Endothelial cell (in vitro differentiated cells): ENCODE results near the gene PIF1. TPM values are rescaled to one million over a fixed set of nuclear protein-coding genes. Genes with fewer than 3 reads are reported as not detected.
A peak's percentile ranks its signal among the peaks of the same experiment; 100 is the strongest.

Experiments
- DNase-seq: peaks from one replicate; pipeline ENCODE4 v3.0.0; 2021; ENCODE audit warnings: low spot score
- H3K27ac Mint-ChIP-seq: one replicate; pipeline ENCODE4 v1.8.0; 2021; ENCODE audit warnings: mixed read lengths, inconsistent platforms; ENCODE audit not compliant: unreplicated experiment
- H3K27me3 Mint-ChIP-seq: one replicate; pipeline ENCODE4 v1.8.0; 2021; ENCODE audit warnings: mild to moderate bottlenecking, moderate library complexity, mixed read lengths, inconsistent platforms; ENCODE audit not compliant: unreplicated experiment
- H3K36me3 Mint-ChIP-seq: one replicate; pipeline ENCODE4 v1.8.0; 2021; ENCODE audit warnings: mild to moderate bottlenecking, low read depth, mixed read lengths, inconsistent platforms; ENCODE audit not compliant: unreplicated experiment
- H3K4me1 Mint-ChIP-seq: one replicate; pipeline ENCODE4 v1.8.0; 2021; ENCODE audit warnings: mild to moderate bottlenecking, mixed read lengths, inconsistent platforms; ENCODE audit not compliant: unreplicated experiment
- H3K4me3 Mint-ChIP-seq: one replicate; pipeline ENCODE4 v1.8.0; 2021; ENCODE audit warnings: mild to moderate bottlenecking, mixed read lengths, inconsistent platforms; ENCODE audit not compliant: unreplicated experiment
- H3K9me3 Mint-ChIP-seq: one replicate; pipeline ENCODE4 v1.8.0; 2021; ENCODE audit warnings: mixed read lengths, inconsistent platforms; ENCODE audit not compliant: unreplicated experiment
- total RNA-seq: library from RNA; stranded (reverse); fragmentation: NEBNext Ultra II Directional; extraction: Animal tissue kit (Norgen Biotek cat#: 25700); gene quantifications from one replicate; pipeline ENCODE4 v1.2.1, GENCODE V29; 2021; ENCODE audit not compliant: unreplicated experiment
- TF ChIP-seq, protein P1 (sequence below): fragments of 200-600 bp; sonication (generic); IDR thresholded peaks from one replicate; pipeline ENCODE4 v1.5.0; 2021; ENCODE audit warnings: antibody characterized with exemption; ENCODE audit not compliant: unreplicated experiment

PIF1 gene
- total RNA-seq, 1 donor from 2014 or later: 4.8 TPM

DNA sequence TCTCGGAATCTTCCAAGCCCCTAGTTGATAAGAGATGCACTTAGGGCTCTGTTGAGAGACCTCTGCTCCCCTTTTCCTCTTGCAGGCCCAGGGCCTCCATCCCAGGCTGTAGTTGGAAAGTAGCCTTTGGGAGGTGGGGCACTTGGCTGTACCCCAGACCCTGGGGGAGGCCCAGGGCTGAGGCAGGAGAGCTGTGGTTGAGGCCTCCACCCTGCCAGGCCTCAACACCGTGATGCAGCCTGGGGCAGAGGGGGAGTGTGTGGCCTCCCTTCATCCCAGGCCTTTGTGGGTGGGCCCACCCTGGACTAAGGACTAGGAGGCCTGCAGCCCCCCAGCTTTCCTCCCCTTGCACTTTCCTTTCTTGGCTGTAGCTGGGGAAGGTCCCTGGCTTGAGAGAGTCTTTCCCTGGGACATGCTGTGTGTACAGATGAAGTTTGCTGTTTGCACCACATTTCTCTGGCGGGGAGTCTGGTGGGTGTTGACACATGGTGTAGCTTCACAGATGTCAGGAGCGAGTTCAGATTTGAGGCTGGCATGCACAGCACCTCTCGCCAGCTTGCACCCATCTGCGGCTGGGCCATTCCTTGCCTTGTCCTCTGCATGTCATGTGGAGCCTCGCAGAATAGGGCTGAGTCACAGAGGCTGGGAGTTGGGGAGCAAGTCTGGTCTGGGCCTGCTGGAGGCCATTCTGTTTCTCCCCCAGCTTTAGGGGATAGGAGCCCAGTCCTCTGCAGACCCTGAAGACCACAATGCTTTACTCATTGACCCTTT lies 29.9 kb upstream of the PIF1 start:
- no peaks in the 10 kb centered on the region for H3K9me3 Mint-ChIP-seq
- peaks cover 44% of the 10 kb centered on the region for H3K36me3 Mint-ChIP-seq
- H3K4me1 Mint-ChIP-seq: peaks cover 36% of the 10 kb centered on the region
- TF ChIP-seq, protein P1, sequence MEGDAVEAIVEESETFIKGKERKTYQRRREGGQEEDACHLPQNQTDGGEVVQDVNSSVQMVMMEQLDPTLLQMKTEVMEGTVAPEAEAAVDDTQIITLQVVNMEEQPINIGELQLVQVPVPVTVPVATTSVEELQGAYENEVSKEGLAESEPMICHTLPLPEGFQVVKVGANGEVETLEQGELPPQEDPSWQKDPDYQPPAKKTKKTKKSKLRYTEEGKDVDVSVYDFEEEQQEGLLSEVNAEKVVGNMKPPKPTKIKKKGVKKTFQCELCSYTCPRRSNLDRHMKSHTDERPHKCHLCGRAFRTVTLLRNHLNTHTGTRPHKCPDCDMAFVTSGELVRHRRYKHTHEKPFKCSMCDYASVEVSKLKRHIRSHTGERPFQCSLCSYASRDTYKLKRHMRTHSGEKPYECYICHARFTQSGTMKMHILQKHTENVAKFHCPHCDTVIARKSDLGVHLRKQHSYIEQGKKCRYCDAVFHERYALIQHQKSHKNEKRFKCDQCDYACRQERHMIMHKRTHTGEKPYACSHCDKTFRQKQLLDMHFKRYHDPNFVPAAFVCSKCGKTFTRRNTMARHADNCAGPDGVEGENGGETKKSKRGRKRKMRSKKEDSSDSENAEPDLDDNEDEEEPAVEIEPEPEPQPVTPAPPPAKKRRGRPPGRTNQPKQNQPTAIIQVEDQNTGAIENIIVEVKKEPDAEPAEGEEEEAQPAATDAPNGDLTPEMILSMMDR: no peak
- H3K4me3 Mint-ChIP-seq: no peak overlapping the region
- no peak for DNase-seq
- peaks cover 5% of the 10 kb centered on the region for H3K27me3 Mint-ChIP-seq
- no peak overlapping the region for H3K27ac Mint-ChIP-seq

- Mint-ChIP-seq H3K9me3 (no peaks in the 10 kb centered on the region), H3K4me3 (peak overlapping the region; percentile 23), H3K36me3 (peaks cover 45% of the 10 kb centered on the region), H3K27me3 (peaks cover 5% of the 10 kb centered on the region), H3K27ac (no peak overlapping the region), H3K4me1 (peaks cover 36% of the 10 kb centered on the region)
- DNase-seq: no peak
- TF ChIP-seq, protein P1: no peak
These were observed 29.1 kb upstream of the PIF1 start for GRCh38 chr15:64854526-64854925.

DNA sequence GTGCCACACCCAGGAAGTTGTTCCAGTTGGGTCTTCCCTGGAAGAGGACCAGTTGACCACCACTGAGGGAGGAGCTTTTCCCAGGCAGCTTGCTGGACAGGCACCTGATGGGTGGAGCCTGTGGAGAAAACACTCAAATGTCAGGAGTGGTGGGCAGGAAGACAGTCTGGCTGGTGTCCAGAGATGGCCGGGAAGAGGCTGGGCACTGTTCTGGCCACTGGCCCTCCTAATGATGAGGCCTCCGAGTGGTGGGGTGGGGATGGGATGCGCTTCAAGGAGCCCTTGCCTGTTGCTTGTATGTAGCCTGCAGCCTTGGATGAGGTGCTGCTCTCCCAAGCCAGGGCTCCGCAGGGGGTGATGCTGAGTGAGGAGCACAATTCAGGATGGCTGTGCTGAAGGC lies 28.6 kb upstream of the PIF1 start:
- no peak overlapping the region for H3K27ac Mint-ChIP-seq

DNA sequence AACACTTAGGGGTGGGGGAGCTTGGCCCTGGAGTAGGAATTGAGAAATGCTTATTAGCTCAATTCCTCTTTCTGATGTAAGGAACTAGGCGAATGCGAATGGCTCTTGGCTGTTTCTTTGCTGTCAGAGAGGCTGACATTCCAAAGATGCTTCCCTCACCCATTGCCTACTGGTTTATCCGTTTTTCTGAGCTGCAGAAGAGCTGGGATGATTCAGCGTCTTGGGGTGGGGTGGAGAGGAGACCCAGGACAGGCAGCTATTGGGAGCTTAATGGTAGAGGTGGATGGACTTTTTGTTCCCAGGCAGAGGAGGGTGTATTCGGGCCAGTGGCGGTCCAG lies 26.0 kb upstream of the PIF1 start:
- H3K4me3 Mint-ChIP-seq: peak overlapping the region; percentile 44
- TF ChIP-seq, protein P1: no peak
- H3K36me3 Mint-ChIP-seq: peaks cover 49% of the 10 kb centered on the region
- H3K27me3 Mint-ChIP-seq: peaks cover 8% of the 10 kb centered on the region
- H3K27ac Mint-ChIP-seq: no peak overlapping the region
- no peak for DNase-seq
- H3K4me1 Mint-ChIP-seq: peaks cover 32% of the 10 kb centered on the region
- no peaks in the 10 kb centered on the region for H3K9me3 Mint-ChIP-seq

More for the DNA sequence above, 28.6 kb upstream of the PIF1 start:
- no peak for DNase-seq
- Mint-ChIP-seq H3K9me3 (no peaks in the 10 kb centered on the region), H3K36me3 (peaks cover 45% of the 10 kb centered on the region), H3K4me3 (no peak overlapping the region), H3K27me3 (peaks cover 5% of the 10 kb centered on the region), H3K4me1 (peaks cover 34% of the 10 kb centered on the region)
- TF ChIP-seq, protein P1: no peak

GRCh38 chr15:64850778-64851502 lies 25.5 kb upstream of the PIF1 start:
- peaks cover 32% of the 10 kb centered on the region for H3K4me1 Mint-ChIP-seq
- H3K36me3 Mint-ChIP-seq: peaks cover 43% of the 10 kb centered on the region
- no peak overlapping the region for H3K4me3 Mint-ChIP-seq
- TF ChIP-seq, protein P1: no peak
- no peak overlapping the region for H3K27ac Mint-ChIP-seq
- no peaks in the 10 kb centered on the region for H3K9me3 Mint-ChIP-seq
- DNase-seq: no peak
- H3K27me3 Mint-ChIP-seq: peaks cover 4% of the 10 kb centered on the region
